GM12872 (cell line): ENCODE results near the gene KAZN.

Source experiments
- CTCF ChIP-seq: IDR thresholded peaks from 3 replicates; pipeline ENCODE4 v1.5.1; 2011; ENCODE audit warnings: low read depth, mild to moderate bottlenecking, low read length, moderate library complexity; ENCODE audit not compliant: insufficient read depth

KAZN gene

GRCh38 chr1:14656384-14656937, 58.0 kb downstream of the KAZN start:
- TF ChIP-seq CTCF, result no peak

- TF ChIP-seq CTCF, result no peak
Measured at GRCh38 chr1:14658642-14659041, 60.2 kb downstream of the KAZN start.

GRCh38 chr1:14659913-14660312, 61.4 kb downstream of the KAZN start:
- no peak for TF ChIP-seq CTCF

GRCh38 chr1:14660801-14661200, 62.3 kb downstream of the KAZN start:
- no peak for TF ChIP-seq CTCF

GRCh38 chr1:14661222-14661621, 62.7 kb downstream of the KAZN start:
- no peak for TF ChIP-seq CTCF

- TF ChIP-seq CTCF, result no peak
Measured at GRCh38 chr1:14662116-14662515, 63.6 kb downstream of the KAZN start.

- TF ChIP-seq CTCF, result no peak
Measured at GRCh38 chr1:14663773-14664172, 65.3 kb downstream of the KAZN start.

GRCh38 chr1:14666373-14666772, 67.9 kb downstream of the KAZN start:
- TF ChIP-seq CTCF, result no peak
